ENCODE measurements around the gene GPR75. TPM values are rescaled to one million over a fixed set of nuclear protein-coding genes. Genes with fewer than 3 reads are reported as not detected.

Gene GPR75
- total RNA-seq, 6 experiments from 2014 or later: 1.1 to 2.0 (median 1.5) TPM

GRCh38 chr2:53811601-53812000 lies 48.2 kb downstream of the GPR75 start:
- no peaks in the 10 kb centered on the region for H3K9me3 Mint-ChIP-seq
- H3K4me1 Mint-ChIP-seq (ENCODE audit: low read depth): no peaks in the 10 kb centered on the region
- DNase-seq: no peak
- H3K36me3 Mint-ChIP-seq (ENCODE audit: low read depth): peaks cover 13% of the 10 kb centered on the region
- TF ChIP-seq CTCF (IDR thresholded peaks at IDR 0.05): no peak
- H3K4me3 Mint-ChIP-seq: no peak overlapping the region
- no peak overlapping the region for H3K27ac Mint-ChIP-seq
- H3K27me3 Mint-ChIP-seq (ENCODE audit: insufficient read depth): peaks cover 2% of the 10 kb centered on the region

Small RNAs within 50 kb of the gene (microRNA-seq; reads per million reads assigned to microRNA genes)
- 3.1 reads per million for gene MIR3682

Other genes starting within 250 kb of the GPR75 start
- 1 to 10 TPM; 4.7 to 7.2 (median 5.4) TPM for gene CHAC2, start 92.2 kb downstream of the GPR75 start, total RNA-seq (2021; fragmentation: NEBNext Ultra II Directional; extraction: Animal tissue kit (Norgen Biotek cat#: 25700))
- 10 to 100 TPM; 15.7 to 22.0 (median 17.3) TPM for gene ASB3, start 73.0 kb downstream of the GPR75 start, total RNA-seq (2021; fragmentation: NEBNext Ultra II Directional; extraction: Animal tissue kit (Norgen Biotek cat#: 25700))
- gene ERLEC1, start 72.9 kb downstream of the GPR75 start, total RNA-seq (2021; fragmentation: NEBNext Ultra II Directional; extraction: Animal tissue kit (Norgen Biotek cat#: 25700)): 100 to 1,000 TPM in 1 of 6 experiments, 10 to 100 TPM in 5; 86.0 to 102 (median 93.7) TPM
- 10 to 100 TPM; 64.6 to 88.0 (median 75.3) TPM for gene PSME4, start 111.0 kb upstream of the GPR75 start, total RNA-seq (2021; fragmentation: NEBNext Ultra II Directional; extraction: Animal tissue kit (Norgen Biotek cat#: 25700))

Data from HFFc6 (cell line).